ENCODE data around the gene FBP1.

FBP1 gene

DNA sequence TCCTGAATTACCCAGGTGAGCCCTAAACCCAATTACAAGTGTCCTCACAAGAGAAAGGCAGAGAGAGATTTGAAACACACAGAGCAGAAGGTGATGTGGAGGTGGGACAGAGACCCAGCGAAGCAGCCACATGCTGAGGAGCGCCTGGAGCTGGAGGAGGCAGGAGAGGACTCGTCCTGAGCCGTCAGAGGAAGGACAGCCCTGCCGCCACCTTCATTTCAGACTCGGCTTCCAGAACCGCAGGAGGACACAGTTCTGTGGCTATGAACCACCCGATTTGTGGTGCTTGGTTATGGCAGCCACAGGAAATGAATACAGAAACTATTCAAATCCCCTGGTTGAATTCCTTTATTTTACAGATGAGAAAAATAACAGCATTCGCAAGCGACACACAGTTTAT lies 16.4 kb upstream of the FBP1 start:
- DNase-seq: no peak

DNA sequence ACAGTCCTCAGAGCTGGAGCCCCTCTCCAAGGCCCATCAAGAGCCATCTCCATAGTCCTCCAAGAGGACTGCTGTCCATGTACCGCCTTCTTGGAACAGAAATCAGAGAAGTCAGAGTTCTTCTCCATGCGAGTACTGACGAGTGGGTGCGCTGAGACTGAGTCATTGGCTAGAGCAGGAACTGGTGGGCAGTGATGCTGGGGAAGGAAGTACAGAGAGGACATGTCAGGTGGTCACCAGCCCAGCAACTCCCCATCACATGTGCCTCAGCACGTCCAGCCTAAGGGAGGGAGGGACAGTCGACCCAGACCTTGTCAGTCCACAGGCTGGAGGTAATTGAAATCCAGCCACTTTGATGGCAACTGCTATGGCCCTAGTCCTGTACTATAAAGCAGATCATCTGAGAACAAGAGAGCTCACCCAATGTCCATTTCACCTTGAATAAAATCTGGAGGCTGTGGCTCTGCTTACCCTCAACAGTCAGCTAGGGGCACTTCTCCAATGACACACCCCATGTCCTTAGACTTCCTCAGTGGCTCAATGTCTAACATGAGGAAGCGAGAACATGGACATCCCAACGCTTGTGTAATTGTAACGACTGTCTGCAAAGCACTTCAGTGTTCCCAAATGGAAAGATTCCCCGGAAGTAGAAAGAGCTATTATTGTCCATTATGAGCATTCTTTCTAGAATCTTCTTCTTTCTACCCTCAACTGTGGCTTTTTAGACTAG lies 15.0 kb upstream of the FBP1 start:
- DNase-seq: no peak

DNA sequence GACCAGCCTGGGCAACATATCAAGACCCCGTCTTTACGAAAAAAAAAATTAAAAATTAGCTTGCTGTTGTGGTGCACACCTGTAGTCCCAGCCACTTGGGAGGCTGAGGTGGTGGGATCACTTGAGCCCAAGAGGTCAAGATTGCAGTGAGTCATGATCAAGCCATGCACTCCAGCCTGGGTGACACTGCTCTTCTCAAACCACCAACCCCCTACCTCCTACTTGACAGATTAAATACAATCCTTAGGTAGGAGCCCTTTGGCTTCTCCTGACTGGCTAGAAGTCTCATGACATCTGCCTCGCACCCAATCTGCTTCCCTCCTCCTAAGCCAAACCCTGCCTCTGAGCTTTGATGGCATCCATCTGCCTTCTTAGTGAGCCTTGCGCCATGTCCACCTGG lies 11.6 kb upstream of the FBP1 start:
- DNase-seq: no peak

DNA sequence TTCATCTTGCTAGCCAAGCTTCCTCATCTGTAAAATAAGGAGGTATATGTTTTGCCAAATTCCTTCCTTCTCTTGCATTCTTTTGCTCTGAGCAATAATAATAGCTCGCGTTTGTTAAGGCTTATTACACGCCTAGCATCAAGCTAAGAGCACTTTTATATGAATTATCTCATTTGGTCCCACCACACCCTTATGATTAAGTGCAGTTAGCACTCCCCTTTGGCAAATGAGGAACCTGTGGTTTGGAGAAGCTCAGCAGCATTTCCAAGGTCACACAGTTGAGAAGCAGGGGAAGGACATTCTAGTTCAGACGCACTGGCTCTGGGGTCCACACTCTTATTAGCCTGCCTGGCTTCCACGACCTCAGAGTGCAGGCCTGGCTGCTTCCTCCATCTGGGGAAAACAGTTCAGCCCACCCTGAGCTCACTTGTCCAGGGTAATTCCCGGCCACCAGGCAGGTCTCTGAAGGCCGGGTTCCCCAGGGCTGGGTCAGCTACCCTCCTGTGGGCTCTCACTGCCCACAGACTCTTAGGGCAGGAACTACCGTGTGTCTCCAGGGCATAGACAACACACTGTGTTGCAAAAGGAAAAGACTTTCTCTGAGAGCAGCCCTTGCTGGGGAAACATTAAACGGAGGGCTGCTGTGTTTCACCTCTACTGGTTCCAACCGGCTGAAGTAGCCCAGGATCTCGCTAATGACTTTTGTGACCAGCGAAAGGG lies 9.9 kb upstream of the FBP1 start:
- no peak for DNase-seq

DNA sequence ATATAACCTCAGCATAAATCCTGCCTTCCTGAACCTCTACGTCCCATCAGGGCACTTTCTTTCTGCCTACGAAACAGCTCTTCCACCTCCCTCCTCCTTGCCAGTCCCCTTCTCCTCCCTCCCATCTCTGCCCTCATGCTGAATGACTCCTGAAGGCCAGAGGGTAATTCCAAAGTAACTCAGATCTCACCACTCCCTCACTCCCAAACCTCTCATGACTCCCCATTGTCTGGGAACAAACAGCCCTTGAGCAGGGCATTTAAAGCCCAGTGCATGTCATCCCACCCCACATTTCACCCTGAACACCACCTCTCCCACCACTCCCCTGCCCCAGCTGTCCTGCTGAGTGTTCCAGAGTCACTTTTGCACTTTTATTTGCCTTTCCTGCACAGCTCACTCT lies 8.9 kb upstream of the FBP1 start:
- no peak for DNase-seq

DNA sequence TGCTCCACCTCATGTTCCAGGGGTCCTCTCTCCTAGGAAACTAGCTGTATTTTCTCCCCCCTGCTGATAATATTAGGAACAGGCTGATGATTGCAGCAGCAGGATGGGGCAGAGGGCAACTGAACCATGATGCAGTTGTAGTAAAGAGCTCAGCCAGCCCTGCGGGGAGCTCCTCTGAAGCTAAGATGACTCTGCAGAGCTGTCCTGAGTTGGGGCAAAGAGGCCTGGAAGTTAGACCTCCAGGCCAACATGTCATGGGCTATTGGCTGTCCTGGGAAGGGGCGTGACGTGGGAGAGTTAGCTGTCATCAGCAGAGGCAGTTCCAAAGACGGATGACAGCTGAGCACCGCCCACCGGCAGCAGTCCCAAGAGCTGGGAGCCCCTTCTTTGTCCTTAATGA lies 6.6 kb upstream of the FBP1 start:
- no peak for DNase-seq

DNA sequence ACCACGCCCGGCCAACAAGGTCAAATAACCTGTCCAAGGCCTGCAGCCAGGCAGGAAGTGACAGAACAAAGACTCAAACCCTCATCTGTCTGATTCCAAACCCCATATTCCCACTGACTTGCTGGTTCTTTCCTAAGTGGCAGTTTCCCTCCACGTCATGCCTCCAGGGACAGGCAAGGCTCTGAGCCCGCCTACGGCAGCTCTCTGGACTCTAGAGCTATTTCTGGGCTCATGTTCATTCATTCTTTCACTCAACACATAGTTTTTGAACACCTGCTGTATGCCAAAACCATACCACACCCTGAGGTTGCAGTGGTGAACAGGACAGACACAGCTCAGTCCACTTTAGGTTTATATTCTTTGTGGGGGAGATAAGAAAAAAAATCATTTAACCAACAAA lies 5.2 kb upstream of the FBP1 start:
- DNase-seq: no peak

DNA sequence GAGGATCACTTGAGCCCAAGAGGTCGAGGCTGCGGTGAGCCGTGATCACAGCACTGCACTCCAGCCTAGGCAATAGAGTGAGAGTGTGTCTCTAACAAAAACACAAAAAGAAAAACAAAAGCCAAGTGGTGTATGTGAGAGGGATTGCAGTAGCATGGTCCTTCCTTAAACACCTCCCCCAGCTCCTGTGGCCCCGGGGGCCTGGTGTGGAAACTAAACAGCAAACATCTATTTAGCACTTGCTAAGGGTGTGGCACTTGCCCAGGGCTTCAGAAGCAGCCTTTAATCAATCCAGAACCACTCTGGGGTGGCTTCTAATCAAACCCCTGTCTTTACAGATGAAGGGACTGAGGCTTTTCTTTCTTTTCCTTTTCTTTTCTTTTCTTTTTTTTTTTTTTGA lies 4.4 kb upstream of the FBP1 start:
- DNase-seq: no peak

DNA sequence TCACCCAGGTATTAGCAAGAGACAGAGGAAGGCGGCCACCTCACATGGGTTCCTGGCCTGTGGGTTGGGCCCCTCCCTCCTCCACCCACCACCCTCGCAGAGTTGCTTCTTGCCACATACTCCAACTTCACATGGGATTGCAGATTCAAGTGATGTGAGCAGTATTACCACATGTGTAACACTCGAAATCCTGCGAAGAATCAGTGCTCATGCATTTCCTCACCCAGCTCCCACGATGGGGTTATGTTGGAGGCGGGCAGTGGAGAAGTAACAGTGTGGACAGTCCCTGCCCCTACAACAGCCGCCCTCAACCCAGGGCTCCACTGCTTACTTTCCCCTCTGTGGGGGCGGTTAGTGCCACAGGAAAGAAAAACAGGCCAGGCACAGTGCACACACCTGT lies 3.9 kb upstream of the FBP1 start:
- no peak for DNase-seq

DNA sequence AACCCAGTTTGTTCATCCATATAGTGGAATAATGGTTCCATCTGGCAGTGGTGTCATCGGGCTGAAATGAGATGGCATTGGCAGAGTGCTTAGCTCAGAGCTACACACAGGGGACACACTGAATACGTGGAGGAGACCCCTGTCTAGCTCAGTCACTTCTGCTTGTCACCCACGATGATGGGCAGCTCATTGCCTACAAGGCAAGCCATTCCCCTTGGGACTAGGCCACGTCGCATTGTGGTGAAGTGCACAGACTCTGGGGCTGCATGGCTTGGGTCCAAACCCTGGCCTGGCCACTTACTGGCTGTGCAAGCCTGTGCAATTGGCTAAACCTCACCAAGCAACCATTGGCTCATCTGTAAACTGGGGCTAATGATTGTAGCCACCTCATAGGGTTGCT lies 3.2 kb upstream of the FBP1 start:
- no peak for DNase-seq

DNA sequence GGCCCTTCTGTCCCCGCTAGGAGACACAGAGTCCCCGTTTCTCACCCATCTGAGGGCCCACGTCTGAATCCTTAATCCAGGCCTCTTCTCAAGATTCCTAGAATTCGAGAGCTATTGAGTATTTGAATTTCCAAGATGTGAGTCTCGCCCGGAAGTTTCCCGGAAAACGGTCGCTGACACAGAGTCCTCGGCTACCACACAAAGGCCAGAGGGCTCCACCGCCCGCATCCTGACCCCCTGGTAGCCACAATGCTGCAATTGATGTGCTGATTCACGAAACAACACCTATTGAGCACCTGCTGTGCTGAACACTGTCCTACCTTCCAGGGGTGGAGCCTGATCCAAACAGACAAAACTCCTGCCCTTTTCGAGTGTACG lies 670 bp upstream of the FBP1 start:
- no peak for DNase-seq

DNA sequence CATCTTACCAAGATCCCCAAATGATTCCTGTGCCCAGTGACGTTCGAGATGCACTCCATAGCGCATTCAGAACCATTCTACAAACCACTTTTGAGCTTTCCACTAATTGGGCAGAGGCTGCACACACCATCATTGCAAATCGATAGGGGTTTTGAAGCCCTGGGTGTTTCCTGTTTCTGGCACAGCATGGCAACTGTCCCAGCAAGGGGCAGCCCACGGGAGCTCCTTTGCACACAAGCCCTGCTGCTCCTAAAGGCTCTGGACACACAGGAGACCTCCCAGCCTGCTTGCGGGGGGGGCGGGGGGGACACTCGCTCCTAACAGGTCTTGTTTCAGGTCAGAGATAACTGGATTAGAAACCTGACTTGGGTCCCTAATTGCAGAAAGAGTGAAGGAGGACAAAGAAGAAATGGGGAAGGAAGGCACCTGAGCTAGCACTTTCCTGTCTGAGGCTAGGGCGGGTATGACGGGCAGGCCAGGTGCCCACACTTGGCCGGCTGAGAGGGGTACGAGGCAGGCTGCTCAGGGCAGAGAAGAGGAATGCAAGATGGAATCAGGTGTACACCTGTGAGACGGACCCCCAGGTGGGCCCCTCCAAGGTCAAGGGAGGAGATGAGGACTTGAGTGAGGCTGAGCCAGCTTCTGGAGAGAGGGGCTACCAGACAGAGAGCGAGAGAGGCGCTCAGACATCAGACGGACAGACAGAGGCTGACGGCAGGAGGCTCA lies 820 bp downstream of the FBP1 start:
- no peak for DNase-seq

DNA sequence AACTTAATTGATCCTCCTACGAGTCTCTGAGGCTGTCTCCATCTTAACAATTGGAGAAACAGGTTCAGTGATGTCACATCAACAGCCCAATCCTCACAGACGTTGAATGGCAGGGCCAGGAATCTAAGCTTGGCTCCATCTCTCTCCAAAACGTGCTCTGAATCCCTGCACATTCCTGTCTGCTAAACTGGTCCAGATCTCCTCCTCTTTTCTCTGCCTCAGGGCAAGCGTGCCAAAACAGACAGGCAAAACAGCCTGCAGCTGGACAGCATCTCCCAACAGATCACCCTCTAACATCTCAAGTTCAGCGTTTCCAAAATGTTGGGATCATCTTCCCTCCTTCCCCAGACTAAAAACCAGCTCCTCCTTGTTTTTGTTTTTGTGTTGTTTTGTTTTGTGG lies 6.6 kb downstream of the FBP1 start:
- DNase-seq: no peak

DNA sequence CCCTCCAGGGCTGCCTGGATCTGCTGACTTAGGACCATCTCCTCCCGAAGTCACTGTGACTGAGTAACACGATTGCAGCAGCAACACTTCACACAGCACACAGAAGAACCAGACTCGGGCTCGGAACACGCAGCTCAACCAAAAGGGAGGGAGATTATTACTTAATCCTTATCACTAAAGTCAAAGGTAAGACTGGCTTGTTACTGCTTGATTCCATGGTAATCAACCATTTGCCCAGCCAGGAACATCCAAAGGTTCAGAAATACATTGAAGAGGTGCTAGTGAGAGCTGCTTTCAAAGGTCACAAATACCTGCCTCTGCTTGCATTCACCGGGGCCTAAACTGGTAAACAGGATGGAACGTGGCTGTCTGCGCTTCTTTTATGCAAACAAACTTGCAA lies 7.7 kb downstream of the FBP1 start:
- DNase-seq: no peak

DNA sequence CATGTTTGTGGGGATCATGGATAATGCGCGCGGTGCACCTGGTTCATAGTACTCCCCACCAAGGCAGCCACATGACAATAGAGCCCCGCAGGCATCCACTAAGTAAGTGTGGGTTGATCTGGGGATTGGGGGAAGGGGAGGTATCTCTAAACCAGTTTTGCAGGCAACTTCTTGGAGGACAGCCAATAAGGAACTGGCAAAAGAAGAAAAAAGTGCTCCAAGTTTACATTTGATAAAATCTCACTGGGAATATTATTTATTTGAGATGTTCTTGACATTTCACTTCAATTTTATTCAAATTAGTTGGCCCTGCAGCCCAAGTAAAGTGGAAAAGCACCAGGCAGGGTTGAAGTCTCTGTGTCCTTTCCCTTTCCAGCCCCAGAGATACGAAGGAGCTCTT lies 8.5 kb downstream of the FBP1 start:
- no peak for DNase-seq

DNA sequence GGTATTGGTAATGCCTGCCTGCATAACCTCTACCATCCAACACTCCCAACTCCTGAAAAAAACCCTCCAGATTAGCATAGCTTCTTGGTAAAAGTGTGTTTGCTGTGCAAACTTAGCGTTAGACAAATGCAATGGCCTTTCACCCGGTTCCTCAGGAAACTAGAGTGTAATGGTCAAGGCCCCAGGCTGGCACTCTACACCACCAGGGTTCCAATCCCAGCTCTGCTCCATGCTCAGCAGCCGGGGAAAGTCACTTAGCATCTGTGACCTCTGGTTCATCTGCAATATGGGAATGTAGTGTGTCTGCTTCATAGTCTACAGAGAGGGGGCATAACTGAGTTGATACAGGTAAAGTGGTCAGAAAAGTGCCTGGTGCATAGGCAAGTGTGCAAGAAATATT lies 9.0 kb downstream of the FBP1 start:
- DNase-seq: no peak

DNA sequence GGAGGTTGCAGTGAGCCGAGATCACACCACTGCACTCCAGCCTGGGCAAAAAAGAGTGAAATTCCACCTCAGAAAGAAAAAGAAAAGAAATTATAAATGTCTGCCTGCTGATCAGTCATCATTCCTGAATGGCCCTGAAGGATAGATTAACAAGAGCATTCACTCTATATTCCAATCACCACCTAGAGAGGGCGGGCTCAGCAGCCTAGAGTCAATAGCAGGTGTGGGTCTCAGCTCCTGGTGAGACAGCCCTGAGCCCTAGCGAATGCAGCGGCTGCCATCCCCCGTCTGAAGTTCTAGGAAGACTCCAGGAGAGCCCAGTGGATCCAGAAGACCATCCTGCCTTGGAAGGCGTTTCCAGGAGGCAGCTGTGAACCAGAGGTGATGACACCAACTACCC lies 12.0 kb downstream of the FBP1 start:
- no peak for DNase-seq

DNA sequence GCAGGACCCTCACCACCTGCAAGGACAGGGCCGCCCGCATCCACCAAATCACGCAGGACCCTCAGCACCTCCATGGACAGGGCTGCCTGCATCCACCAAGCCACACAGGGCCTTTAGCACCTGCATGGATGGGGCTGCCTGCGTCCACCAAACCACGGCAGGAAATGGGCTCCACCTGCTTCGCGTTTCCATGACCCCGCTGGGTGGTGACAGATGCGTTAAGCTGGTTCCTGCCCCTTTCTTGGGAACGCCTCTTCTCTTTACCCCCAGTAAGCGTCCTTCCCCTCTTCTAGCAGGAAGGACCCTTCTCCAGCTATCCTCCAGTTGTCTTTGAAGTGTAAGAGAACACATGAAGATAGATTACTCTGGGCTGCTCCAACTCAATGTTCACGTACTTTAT lies 13.5 kb downstream of the FBP1 start:
- DNase-seq: no peak

DNA sequence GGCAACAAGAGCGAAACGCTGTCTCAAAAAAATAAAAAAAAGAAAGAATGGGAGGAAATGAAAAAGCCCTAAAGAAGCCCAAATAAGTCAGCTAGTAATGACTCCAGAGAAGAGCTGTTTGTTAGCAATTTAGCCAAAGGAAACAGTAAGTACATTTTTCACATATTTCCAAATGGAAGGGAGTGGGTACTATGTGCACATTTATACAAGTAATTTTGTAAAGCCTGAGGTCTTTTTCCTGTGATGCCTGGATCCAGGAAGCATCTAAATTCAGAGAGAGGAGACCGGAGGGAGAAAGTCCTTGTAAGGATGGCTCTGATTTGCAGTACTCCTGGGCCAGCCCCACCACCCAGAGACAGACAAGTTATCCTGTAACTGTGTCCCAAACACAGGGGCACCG lies 14.7 kb downstream of the FBP1 start:
- DNase-seq: no peak

DNA sequence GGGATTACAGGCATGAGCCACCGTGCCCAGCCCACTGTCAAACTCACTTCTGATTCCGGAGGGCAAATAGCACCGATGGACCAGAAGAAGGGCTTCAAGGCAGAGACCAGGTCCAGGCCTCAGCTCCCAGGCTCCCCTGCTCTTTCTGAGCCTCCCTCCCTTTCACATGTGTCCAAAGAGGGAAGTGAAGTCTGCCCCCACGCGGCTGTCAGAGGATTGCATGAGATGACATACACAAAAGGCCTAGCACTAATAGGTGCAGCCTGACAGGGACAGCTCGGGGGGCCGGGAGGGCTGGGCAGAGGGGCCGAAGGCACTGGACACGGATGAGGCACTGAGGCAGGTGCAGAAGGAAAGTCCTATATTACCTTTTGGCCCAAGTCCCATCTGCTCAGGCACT lies 16.1 kb downstream of the FBP1 start:
- DNase-seq: no peak

DNA sequence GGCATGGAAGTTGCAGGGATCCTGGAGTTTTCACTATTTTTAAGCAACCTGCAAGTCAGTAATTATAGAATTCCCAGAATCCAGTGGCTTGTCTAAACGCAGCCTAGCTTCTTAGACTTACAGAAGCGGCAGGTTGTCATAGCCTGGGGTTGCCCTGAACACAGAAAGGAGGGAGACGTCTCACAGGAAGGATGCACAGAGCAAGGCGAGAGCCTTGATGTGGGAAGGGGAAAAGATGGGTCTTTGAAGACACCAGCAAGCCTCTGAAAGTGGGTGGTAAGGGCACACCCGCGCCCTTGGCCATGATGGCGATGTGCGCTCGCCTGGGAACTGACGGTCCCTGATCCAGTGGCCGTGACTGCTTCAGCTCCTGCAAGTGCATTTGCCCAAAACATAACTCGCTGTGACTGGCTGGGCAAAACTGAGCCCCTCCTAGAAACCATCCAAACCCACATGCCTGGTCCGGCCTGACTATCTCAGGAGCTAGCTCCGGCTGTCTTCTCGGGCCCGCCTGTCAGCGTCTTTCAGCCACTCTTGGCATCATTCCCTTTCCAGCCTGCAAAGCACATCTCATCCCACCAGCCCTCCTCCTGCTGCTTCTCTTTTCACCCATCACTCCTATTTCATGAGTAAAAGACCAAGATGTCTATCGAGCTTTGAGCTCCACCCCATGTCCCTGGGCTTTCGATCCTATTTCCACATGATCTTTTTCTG lies 17.1 kb downstream of the FBP1 start:
- no peak for DNase-seq

DNA sequence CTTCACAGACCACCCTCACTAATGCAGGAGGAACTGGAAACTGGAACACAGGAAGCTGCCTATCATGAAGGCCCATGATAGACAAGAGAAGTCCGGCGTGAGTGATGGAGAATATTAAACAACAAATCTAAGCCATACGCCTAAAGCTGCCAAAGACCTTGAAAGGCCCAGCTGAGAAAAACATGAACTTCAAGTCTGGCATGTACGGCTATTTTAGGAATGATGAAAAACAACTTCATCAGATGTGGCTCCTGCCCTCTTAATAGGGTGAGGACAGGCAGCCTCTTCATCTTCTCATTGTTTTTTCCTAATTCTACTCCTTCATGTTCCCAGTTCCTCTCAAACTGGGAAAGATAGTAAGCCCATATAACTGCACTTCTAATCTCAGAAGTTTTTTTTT lies 20.3 kb downstream of the FBP1 start:
- DNase-seq: no peak

DNA sequence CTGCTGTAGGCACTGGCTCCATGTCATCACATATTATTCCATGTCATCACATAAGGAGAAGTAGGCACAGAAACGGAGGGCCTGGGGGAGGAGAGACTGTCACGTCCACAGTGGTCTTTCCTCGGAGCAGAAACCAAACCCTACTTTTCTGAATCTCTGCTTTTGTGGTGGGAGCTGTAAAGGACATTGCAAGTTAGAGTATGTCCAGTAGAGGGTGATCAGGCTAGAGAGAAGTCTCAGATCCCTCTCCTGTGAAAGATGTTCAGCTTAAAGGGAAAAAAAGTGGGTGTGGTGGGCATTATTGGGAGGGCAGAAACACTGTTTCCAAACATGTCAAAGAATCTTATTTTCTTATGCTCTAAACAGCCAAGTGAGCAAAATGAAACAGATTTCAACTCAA lies 26.3 kb downstream of the FBP1 start:
- DNase-seq: no peak

DNA sequence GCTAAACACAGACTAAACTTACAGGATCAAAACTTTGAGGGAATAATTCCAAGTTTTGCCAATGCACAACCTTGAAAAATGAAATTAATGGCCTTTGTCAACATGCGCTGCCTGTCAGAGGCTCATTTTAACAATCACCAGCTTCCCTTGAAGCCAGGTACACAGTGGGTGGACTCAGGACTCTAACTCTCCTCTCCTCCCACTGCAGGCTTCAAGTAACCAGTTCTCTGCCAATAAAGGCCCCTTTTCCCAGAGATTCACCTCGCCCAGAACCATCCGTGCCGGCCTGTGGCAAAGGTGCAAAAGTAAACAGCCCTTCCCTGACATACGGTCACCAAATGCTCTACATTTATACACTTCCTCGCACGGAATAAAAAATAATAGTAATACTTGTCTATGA lies 27.2 kb downstream of the FBP1 start:
- no peak for DNase-seq

All from CD4-positive, alpha-beta T cell treated with Interleukin-17A for 1 hour (primary cell).